ENCODE results near the gene ALDH18A1. TPM values are rescaled to one million over a fixed set of nuclear protein-coding genes. Genes with fewer than 3 reads are reported as not detected.

The ALDH18A1 gene
- polyA plus RNA-seq, 2 of the 4 experiments (the other 2 are of a cell fraction) = 41.8 to 69.9 TPM

GRCh38 chr10:95574649-95575365, 81.7 kb downstream of the ALDH18A1 start:
- no peaks in the 10 kb centered on the region for H3K9me3 ChIP-seq
- H3K4me3 ChIP-seq = no peak overlapping the region
- 40% methylated on average over 11 of the region's 11 CpGs for WGBS (ENCODE audit: missing lambda C conversion rate)
- FAIRE-seq = no peak
- ChIA-PET CTCF (interaction anchor here (0.6 to 1.5 kb wide), 4 partner anchors 13 to 209 kb away, joined by 3 to 5 read pairs (median 3); no protein-coding TSS in a partner anchor), POLR2A (no interaction called here)
- DNase-seq (ENCODE audit: low read depth in 1 of 2, low spot score in 1 of 2) = no peak
- H3K4me1 ChIP-seq = no peaks in the 10 kb centered on the region
- H3K4me2 ChIP-seq = no peak overlapping the region
- no peak overlapping the region for H3K27ac ChIP-seq
- TF ChIP-seq EP300 (IDR thresholded peaks at IDR 0.05) (no peak), REST (IDR thresholded peaks at IDR 0.05) (no peak), PHF8 (IDR thresholded peaks at IDR 0.05; ENCODE audit: borderline replicate concordance, low read depth) (no peak), EHF (CRISPR knock-in tag; IDR thresholded peaks at IDR 0.05) (no peak), CHD4 (IDR thresholded peaks at IDR 0.05; ENCODE audit: borderline replicate concordance) (no peak), HOXA7 (CRISPR knock-in tag; IDR thresholded peaks at IDR 0.05) (no peak), ZNF302 (CRISPR knock-in tag; IDR thresholded peaks at IDR 0.05) (no peak), ELK1 (IDR thresholded peaks at IDR 0.05; ENCODE audit: low read depth, low read length) (no peak), BCL3 (IDR thresholded peaks at IDR 0.05) (no peak), CTCF (IDR thresholded peaks at IDR 0.05) (no peak), RFX5 (IDR thresholded peaks at IDR 0.05) (no peak), GATA3 (IDR thresholded peaks at IDR 0.05; ENCODE audit: borderline replicate concordance) (no peak), JUN (IDR thresholded peaks at IDR 0.05) (no peak)
- ATAC-seq = no peak; a peak in 1 of 6 replicates

GRCh38 chr10:95573964-95574604, 82.4 kb downstream of the ALDH18A1 start:
- Histone ChIP-seq H3K4me3 (no peak overlapping the region), H3K27ac (no peak overlapping the region), H3K9me3 (no peaks in the 10 kb centered on the region), H3K4me2 (no peak overlapping the region), H3K4me1 (no peaks in the 10 kb centered on the region)
- FAIRE-seq (no peak), ATAC-seq (no peak), DNase-seq (ENCODE audit: low read depth in 1 of 2, low spot score in 1 of 2) (no peak)
- 49% methylated on average over 6 of the region's 6 CpGs for WGBS (ENCODE audit: missing lambda C conversion rate)
- TF ChIP-seq CTCF (IDR thresholded peaks at IDR 0.05) (no peak), CEBPB (IDR thresholded peaks at IDR 0.05) (no peak), GATA3 (IDR thresholded peaks at IDR 0.05; ENCODE audit: borderline replicate concordance) (no peak)
- POLR2A ChIA-PET = no interaction called here
- CTCF ChIA-PET = interaction anchor here (0.7 to 1.5 kb wide), 2 partner anchors 14 to 208 kb away, joined by 3 to 5 read pairs; no protein-coding TSS in a partner anchor
